D721Med (cell line): ENCODE results near the gene ARHGEF35.

Experiments used
- DNase-seq: peaks from one replicate; pipeline ENCODE4 v3.0.0; 2011; ENCODE audit warnings: low spot score; ENCODE audit not compliant: insufficient read length
- FAIRE-seq: peaks from 2 replicates; lab custom pipeline; 2011; peaks lifted over from hg19 to GRCh38; lab: Jason Lieb, UNC
- CTCF ChIP-seq: IDR thresholded peaks from 2 replicates; pipeline ENCODE4 v1.5.1; 2012; ENCODE audit warnings: mild to moderate bottlenecking, control low read depth; ENCODE audit not compliant: insufficient read depth; ENCODE audit errors: missing control alignments

Gene ARHGEF35

GRCh38 chr7:144144426-144144825 lies 51.2 kb downstream of the ARHGEF35 start:
- FAIRE-seq, result no peak
- DNase-seq, result no peak
- TF ChIP-seq CTCF, result no peak

- no peak for DNase-seq
- FAIRE-seq, result no peak
- no peak for TF ChIP-seq CTCF
These were observed 53.4 kb downstream of the ARHGEF35 start for GRCh38 chr7:144142187-144142586.

DNA sequence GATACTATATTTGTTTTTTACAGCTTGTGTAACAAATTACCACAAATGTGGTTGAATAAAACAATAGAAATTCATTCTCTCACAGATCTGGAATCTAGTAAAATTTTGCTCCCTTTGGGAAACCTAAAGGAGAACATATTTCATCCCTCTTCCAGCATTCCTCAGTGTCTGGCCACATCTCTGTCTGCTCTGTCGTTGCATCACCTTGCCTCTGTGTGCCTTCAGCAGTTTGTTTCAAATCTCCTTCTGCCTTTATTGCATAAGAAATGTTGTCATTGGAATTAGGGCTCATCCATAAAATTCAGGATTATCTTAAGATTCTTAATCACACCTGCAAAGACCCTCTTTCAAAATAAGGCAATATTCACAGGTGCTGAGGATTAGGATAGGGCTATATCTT lies 58.1 kb downstream of the ARHGEF35 start:
- DNase-seq (no peak), FAIRE-seq (no peak)
- no peak for TF ChIP-seq CTCF
